ENCODE results near the gene NINJ1. TPM values are rescaled to one million over a fixed set of nuclear protein-coding genes. Genes with fewer than 3 reads are reported as not detected.

Gene NINJ1
- total and polyA plus RNA-seq, 2 of the 13 experiments (the other 11 are each of a cell fraction or from before 2014, with no cell fraction given) = 81.2 to 92.1 TPM

DNA sequence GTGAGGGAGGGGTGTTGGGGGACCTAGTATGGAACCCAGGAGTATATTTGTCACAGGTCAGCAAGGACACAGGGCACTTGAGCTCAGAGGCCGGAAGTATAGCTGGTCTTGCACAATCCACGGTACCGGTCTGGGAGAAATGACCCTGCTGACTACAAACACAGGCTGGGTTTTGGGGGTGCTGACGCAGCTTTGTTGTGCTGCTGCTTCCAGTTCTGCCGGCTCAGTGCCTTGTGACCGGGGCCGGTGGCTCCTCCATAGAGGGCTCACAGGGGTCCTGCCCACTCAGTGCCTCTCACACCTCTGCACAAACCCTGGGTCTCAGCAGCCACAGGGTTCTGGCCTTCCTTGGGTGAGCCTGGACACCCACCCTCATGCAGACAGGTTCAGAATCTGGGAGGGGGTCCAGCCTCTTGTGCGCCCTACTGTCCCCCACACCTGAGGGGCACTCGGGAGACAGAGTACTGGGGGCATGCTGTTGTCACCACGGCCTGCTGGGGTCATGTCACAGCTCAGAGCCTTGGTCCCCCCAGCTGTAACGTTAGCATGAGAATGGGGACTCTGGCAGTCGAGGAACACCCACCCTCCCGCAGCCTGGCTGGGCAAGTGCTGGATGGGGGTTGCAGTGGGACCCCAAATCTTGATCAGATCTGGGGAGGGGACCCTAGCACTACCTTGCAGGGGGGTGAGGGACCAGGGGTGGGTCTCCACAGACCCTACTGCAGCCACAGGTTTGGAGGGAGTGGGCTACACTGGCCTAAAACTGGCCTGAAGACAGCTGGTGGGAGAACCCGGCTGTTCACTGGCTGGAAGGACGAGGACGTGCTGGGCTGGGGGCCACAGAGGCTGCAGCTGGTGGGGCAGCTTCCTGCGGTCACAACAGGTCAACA is 17.7 kb downstream of the NINJ1 start (continued):
- TF ChIP-seq, protein P1, sequence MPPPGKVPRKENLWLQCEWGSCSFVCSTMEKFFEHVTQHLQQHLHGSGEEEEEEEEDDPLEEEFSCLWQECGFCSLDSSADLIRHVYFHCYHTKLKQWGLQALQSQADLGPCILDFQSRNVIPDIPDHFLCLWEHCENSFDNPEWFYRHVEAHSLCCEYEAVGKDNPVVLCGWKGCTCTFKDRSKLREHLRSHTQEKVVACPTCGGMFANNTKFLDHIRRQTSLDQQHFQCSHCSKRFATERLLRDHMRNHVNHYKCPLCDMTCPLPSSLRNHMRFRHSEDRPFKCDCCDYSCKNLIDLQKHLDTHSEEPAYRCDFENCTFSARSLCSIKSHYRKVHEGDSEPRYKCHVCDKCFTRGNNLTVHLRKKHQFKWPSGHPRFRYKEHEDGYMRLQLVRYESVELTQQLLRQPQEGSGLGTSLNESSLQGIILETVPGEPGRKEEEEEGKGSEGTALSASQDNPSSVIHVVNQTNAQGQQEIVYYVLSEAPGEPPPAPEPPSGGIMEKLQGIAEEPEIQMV (CRISPR knock-in tag; IDR thresholded peaks at IDR 0.05; ENCODE audit: low read depth) = peak; percentile 33; the same call in 1 of the 2 replicates
- peak; percentile 45; the same call in 1 of the 2 replicates for TF ChIP-seq NFKBIZ (CRISPR knock-in tag; IDR thresholded peaks at IDR 0.05)
- TF ChIP-seq ZNF552 (CRISPR knock-in tag; IDR thresholded peaks at IDR 0.05; ENCODE audit: borderline replicate concordance) = no peak
- TF ChIP-seq BRD4 (CRISPR knock-in tag; IDR thresholded peaks at IDR 0.05) = no peak
- TF ChIP-seq ZBTB38 (CRISPR knock-in tag; IDR thresholded peaks at IDR 0.05) = no peak; the same call in 1 of the 2 replicates
- TF ChIP-seq ZNF878 (CRISPR knock-in tag; IDR thresholded peaks at IDR 0.05) = no peak
- TF ChIP-seq, protein P2, sequence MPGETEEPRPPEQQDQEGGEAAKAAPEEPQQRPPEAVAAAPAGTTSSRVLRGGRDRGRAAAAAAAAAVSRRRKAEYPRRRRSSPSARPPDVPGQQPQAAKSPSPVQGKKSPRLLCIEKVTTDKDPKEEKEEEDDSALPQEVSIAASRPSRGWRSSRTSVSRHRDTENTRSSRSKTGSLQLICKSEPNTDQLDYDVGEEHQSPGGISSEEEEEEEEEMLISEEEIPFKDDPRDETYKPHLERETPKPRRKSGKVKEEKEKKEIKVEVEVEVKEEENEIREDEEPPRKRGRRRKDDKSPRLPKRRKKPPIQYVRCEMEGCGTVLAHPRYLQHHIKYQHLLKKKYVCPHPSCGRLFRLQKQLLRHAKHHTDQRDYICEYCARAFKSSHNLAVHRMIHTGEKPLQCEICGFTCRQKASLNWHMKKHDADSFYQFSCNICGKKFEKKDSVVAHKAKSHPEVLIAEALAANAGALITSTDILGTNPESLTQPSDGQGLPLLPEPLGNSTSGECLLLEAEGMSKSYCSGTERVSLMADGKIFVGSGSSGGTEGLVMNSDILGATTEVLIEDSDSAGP (CRISPR knock-in tag; IDR thresholded peaks at IDR 0.05; ENCODE audit: borderline replicate concordance) = peak; percentile 25; the same call in 1 of the 2 replicates
- no peak for TF ChIP-seq SALL2 (CRISPR knock-in tag; IDR thresholded peaks at IDR 0.05)
- TF ChIP-seq RCOR2 (CRISPR knock-in tag; IDR thresholded peaks at IDR 0.05) = 0 out of 2 replicates have a peak, but pooled peaks have one; percentile 25
- peak; percentile 44; the same call in 1 of the 2 replicates for TF ChIP-seq DNMT1 (CRISPR knock-in tag; IDR thresholded peaks at IDR 0.05)
- TF ChIP-seq HOXA7 (CRISPR knock-in tag; IDR thresholded peaks at IDR 0.05) = no peak
- TF ChIP-seq BORCS8-MEF2B (CRISPR knock-in tag; IDR thresholded peaks at IDR 0.05) = no peak; the same call in 1 of the 2 replicates
- no peak for TF ChIP-seq ZNF577 (CRISPR knock-in tag; IDR thresholded peaks at IDR 0.05; ENCODE audit: borderline replicate concordance, low read depth)
- no peak for TF ChIP-seq SNAI1 (CRISPR knock-in tag; IDR thresholded peaks at IDR 0.05; ENCODE audit: borderline replicate concordance)
- TF ChIP-seq, protein P3, sequence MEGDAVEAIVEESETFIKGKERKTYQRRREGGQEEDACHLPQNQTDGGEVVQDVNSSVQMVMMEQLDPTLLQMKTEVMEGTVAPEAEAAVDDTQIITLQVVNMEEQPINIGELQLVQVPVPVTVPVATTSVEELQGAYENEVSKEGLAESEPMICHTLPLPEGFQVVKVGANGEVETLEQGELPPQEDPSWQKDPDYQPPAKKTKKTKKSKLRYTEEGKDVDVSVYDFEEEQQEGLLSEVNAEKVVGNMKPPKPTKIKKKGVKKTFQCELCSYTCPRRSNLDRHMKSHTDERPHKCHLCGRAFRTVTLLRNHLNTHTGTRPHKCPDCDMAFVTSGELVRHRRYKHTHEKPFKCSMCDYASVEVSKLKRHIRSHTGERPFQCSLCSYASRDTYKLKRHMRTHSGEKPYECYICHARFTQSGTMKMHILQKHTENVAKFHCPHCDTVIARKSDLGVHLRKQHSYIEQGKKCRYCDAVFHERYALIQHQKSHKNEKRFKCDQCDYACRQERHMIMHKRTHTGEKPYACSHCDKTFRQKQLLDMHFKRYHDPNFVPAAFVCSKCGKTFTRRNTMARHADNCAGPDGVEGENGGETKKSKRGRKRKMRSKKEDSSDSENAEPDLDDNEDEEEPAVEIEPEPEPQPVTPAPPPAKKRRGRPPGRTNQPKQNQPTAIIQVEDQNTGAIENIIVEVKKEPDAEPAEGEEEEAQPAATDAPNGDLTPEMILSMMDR (CRISPR knock-in tag; IDR thresholded peaks at IDR 0.05) = peak; percentile 22; the same call in 1 of the 2 replicates
- peak; percentile 57; the same call in 1 of the 2 replicates for TF ChIP-seq ZFX (CRISPR knock-in tag; IDR thresholded peaks at IDR 0.05; ENCODE audit: low read depth)
- TF ChIP-seq ZFP90 (CRISPR knock-in tag; IDR thresholded peaks at IDR 0.05; ENCODE audit: borderline replicate concordance) = peak; percentile 51; the same call in 1 of the 2 replicates
- TF ChIP-seq, protein P4, sequence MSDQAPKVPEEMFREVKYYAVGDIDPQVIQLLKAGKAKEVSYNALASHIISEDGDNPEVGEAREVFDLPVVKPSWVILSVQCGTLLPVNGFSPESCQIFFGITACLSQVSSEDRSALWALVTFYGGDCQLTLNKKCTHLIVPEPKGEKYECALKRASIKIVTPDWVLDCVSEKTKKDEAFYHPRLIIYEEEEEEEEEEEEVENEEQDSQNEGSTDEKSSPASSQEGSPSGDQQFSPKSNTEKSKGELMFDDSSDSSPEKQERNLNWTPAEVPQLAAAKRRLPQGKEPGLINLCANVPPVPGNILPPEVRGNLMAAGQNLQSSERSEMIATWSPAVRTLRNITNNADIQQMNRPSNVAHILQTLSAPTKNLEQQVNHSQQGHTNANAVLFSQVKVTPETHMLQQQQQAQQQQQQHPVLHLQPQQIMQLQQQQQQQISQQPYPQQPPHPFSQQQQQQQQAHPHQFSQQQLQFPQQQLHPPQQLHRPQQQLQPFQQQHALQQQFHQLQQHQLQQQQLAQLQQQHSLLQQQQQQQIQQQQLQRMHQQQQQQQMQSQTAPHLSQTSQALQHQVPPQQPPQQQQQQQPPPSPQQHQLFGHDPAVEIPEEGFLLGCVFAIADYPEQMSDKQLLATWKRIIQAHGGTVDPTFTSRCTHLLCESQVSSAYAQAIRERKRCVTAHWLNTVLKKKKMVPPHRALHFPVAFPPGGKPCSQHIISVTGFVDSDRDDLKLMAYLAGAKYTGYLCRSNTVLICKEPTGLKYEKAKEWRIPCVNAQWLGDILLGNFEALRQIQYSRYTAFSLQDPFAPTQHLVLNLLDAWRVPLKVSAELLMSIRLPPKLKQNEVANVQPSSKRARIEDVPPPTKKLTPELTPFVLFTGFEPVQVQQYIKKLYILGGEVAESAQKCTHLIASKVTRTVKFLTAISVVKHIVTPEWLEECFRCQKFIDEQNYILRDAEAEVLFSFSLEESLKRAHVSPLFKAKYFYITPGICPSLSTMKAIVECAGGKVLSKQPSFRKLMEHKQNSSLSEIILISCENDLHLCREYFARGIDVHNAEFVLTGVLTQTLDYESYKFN (CRISPR knock-in tag; conservative IDR thresholded peaks at IDR 0.05) = peak; percentile 82
- TF ChIP-seq ZNF136 (CRISPR knock-in tag; IDR thresholded peaks at IDR 0.05; ENCODE audit: low read depth) = no peak
- no peak for TF ChIP-seq ZNF207 (IDR thresholded peaks at IDR 0.05; ENCODE audit: borderline replicate concordance)
